GM12801 (cell line): Measurements from ENCODE around the gene PCDHGC3.

ENCODE experiments used
- CTCF ChIP-seq: IDR thresholded peaks from one replicate; pipeline ENCODE4 v1.5.1; 2011; ENCODE audit warnings: control low read depth; ENCODE audit not compliant: insufficient read length; ENCODE audit errors: extremely low read depth

The PCDHGC3 gene

GRCh38 chr5:141523991-141524390, 48.2 kb downstream of the PCDHGC3 start:
- no peak for TF ChIP-seq CTCF

GRCh38 chr5:141524604-141525597, 49.1 kb downstream of the PCDHGC3 start:
- no peak for TF ChIP-seq CTCF

- TF ChIP-seq CTCF, result no peak
These were observed 49.9 kb downstream of the PCDHGC3 start for GRCh38 chr5:141525653-141526052.

GRCh38 chr5:141527426-141527825, 51.7 kb downstream of the PCDHGC3 start:
- TF ChIP-seq CTCF, result no peak
